HCT116 (cell line): ENCODE data around the gene VEPH1. TPM values are rescaled to one million over a fixed set of nuclear protein-coding genes. Genes with fewer than 3 reads are reported as not detected.
"Not testable (repeated sequence)": the region's sequence is repeated elsewhere in the genome, so short reads cannot be mapped to it uniquely, and the experiment has no call there.

ENCODE experiments used
- ATAC-seq: fragments of 200-7000 bp; cut with Tn5 transposase; 2 replicates; pipeline ENCODE4 v1.9.1; 2020; ENCODE audit warnings: mild to moderate bottlenecking, moderate library complexity
- BruUV-seq: library from RNA; stranded (reverse); fragments of 400-500 nt; replicated peaks from 2 replicates; lab custom pipeline; 2021; lab: Mats Ljungman, UMichigan
- CTCF ChIA-PET: fragments of 300-600 bp; sonication (Branson Sonifier 250); formaldehyde crosslinking; loops from one replicate; lab custom pipeline; 2021; ENCODE audit warnings: antibody characterized with exemption; lab: Charles Lee
- POLR2A ChIA-PET: fragments of 300-600, 350-600 bp; sonication (Branson Sonifier 250); formaldehyde crosslinking; loops from one replicate; lab custom pipeline; 2021; ENCODE audit warnings: antibody characterized with exemption; lab: Charles Lee
- RAD21 ChIA-PET, 2 experiments: fragments of 300-600 bp; sonication (Branson Sonifier 250); formaldehyde crosslinking; loops; one replicate each; lab custom pipeline; 2023; ENCODE audit warnings: low total read pairs in 2 of 2; ENCODE audit not compliant: uncharacterized antibody in 2 of 2, unreplicated experiment in 2 of 2, low non-redundant PET in 1 of 2; lab: Charles Lee
- DNase-seq: peaks from one replicate; pipeline ENCODE4 v3.0.0-alpha.2; 2010; ENCODE audit warnings: low read depth, low spot score
- H2AFZ ChIP-seq: fragments of 200-600 bp; shearing (Covaris generic), sonication (generic); 2 replicates; pipeline ENCODE4 v1.6.1; 2017; ENCODE audit warnings: low read depth, mixed run types, mixed read lengths, antibody characterized with exemption, low read length; ENCODE audit not compliant: poor library complexity, severe bottlenecking
- H3K27ac ChIP-seq: 2 replicates; pipeline ENCODE4 v1.5.1; 2012; ENCODE audit warnings: low read depth, low read length
- H3K27me3 ChIP-seq: fragments of 200-600 bp; sonication (generic); 2 replicates; pipeline ENCODE4 v1.6.1; 2016; ENCODE audit warnings: mixed run types, low read length, mixed read lengths; ENCODE audit not compliant: insufficient read depth
- H3K36me3 ChIP-seq, 2 experiments: fragments of 200-500 bp in 1 of 2; fragments of 200-600 bp in 1 of 2; sonication (Bioruptor generic) in 1 of 2; sonication (generic) in 1 of 2; 2 replicates each; pipeline versions ENCODE4 v1.5.1 to v1.6.1; 2014 to 2016; ENCODE audit warnings: low read length in 2 of 2, inconsistent platforms in 1 of 2, mixed read lengths in 1 of 2, mixed run types in 1 of 2; ENCODE audit not compliant: insufficient read depth in 2 of 2, control insufficient read depth in 1 of 2
- H3K4me1 ChIP-seq, 2 experiments: fragments of 200-600 bp in 1 of 2; sonication (generic) in 1 of 2; 2 replicates each; pipeline versions ENCODE4 v1.5.1 to v1.6.1; 2012 to 2017; ENCODE audit warnings: low read length in 2 of 2, inconsistent platforms in 1 of 2, mild to moderate bottlenecking in 1 of 2, mixed read lengths in 1 of 2, mixed run types in 1 of 2, moderate library complexity in 1 of 2; ENCODE audit not compliant: insufficient read depth in 2 of 2, control insufficient read depth in 1 of 2
- H3K4me2 ChIP-seq: fragments of 200-600 bp; sonication (generic); 2 replicates; pipeline ENCODE4 v1.6.1; 2017; ENCODE audit warnings: mixed run types, low read length, mixed read lengths
- H3K4me3 ChIP-seq, 2 experiments: fragments of 200-600 bp in 1 of 2; sonication (generic) in 1 of 2; replicated peaks in 1 of 2; 2 replicates each; pipeline ENCODE4 v1.5.1; 2011 to 2016; ENCODE audit warnings: low read length in 2 of 2, control low read depth in 1 of 2, low read depth in 1 of 2, mild to moderate bottlenecking in 1 of 2, mixed read lengths in 1 of 2, mixed run types in 1 of 2
- H3K79me2 ChIP-seq: fragments of 200-600 bp; sonication (generic); 2 replicates; pipeline ENCODE4 v1.6.1; 2017; ENCODE audit warnings: mild to moderate bottlenecking, mixed run types, low read length, moderate library complexity, mixed read lengths; ENCODE audit not compliant: insufficient read depth
- H3K9ac ChIP-seq: fragments of 200-600 bp; sonication (generic); 2 replicates; pipeline ENCODE4 v1.6.1; 2016; ENCODE audit warnings: low read length, mixed read lengths
- H3K9me2 ChIP-seq: fragments of 200-600 bp; sonication (generic), shearing (Covaris generic); 2 replicates; pipeline ENCODE4 v1.6.1; 2017; ENCODE audit warnings: mixed run types, mild to moderate bottlenecking, moderate library complexity; ENCODE audit not compliant: insufficient read depth
- H3K9me3 ChIP-seq, 2 experiments: fragments of 200-500 bp in 1 of 2; fragments of 200-600 bp in 1 of 2; sonication (Bioruptor generic) in 1 of 2; sonication (generic) in 1 of 2; 2 replicates each; pipeline ENCODE4 v1.6.1; 2014 to 2017; ENCODE audit warnings: low read length in 2 of 2, mixed read lengths in 2 of 2, inconsistent platforms in 1 of 2, low read depth in 1 of 2, mild to moderate bottlenecking in 1 of 2, mixed run types in 1 of 2, moderate library complexity in 1 of 2; ENCODE audit not compliant: control insufficient read depth in 1 of 2, insufficient read depth in 1 of 2
- H4K20me1 ChIP-seq: fragments of 200-600 bp; sonication (generic), shearing (Covaris generic); 2 replicates; pipeline ENCODE4 v1.6.1; 2017; ENCODE audit warnings: mixed run types, mild to moderate bottlenecking, moderate library complexity; ENCODE audit not compliant: insufficient read depth
- CBX3 ChIP-seq: IDR thresholded peaks from 2 replicates; pipeline ENCODE4 v1.6.1; 2012; ENCODE audit warnings: low read depth
- CEBPB ChIP-seq: IDR thresholded peaks from 2 replicates; pipeline ENCODE4 v1.6.1; 2012; ENCODE audit warnings: low read depth
- EGR1 ChIP-seq: IDR thresholded peaks from 2 replicates; pipeline ENCODE4 v1.6.1; 2012; ENCODE audit warnings: low read depth
- ELF1 ChIP-seq: IDR thresholded peaks from 2 replicates; pipeline ENCODE4 v1.6.1; 2012; ENCODE audit warnings: low read depth, borderline replicate concordance
- FOSL1 ChIP-seq: IDR thresholded peaks from 2 replicates; pipeline ENCODE4 v1.6.1; 2012; ENCODE audit warnings: low read depth
- POLR2AphosphoS5 ChIP-seq: IDR thresholded peaks from 2 replicates; pipeline ENCODE4 v1.6.1; 2011; ENCODE audit warnings: mild to moderate bottlenecking, low read depth, low read length, moderate library complexity
- ZFX ChIP-seq: fragments of 450-650 bp; IDR thresholded peaks from 2 replicates; pipeline ENCODE4 v1.6.1; 2017
- intact Hi-C: fragments of 100-400 bp; cut with micrococcal nuclease; formaldehyde crosslinking; loops from 2 replicates; pipeline ENCODE4 v1.10.0; 2022
- total RNA-seq: library from RNA; stranded (reverse); gene quantifications from one replicate; pipeline ENCODE4 v1.2.1, GENCODE V29; 2021; ENCODE audit not compliant: unreplicated experiment
- TF ChIP-seq, protein P1 (sequence below): IDR thresholded peaks from 2 replicates; pipeline ENCODE4 v1.6.1; 2011; ENCODE audit warnings: mild to moderate bottlenecking, low read length, moderate library complexity; ENCODE audit not compliant: insufficient replicate concordance; ENCODE audit errors: extremely low read depth
- TF ChIP-seq, protein P2 (sequence below): IDR thresholded peaks from 2 replicates; pipeline ENCODE4 v1.6.1; 2012

Gene VEPH1
- total RNA-seq, 1 experiment from 2014 or later = 4.9 TPM

DNA sequence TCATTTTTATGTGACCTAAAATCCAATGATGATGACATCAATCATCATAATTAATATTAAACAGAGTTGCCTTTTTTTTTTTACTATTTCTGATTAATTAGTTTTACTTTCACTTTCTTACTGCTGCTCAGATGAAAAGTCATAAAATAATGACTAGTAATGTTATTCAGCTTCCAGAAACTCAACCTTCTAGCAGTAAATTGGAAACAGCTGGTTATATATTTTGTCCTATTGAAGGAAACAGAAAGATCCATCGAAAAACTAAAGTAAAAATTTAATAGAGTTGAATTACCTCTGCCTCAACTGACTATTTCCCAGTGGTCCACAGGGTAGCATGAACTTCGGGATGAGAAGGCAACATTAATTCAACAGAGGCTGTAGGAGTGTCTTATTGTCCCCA lies 173.7 kb downstream of the VEPH1 start (continued):
- TF ChIP-seq, protein P1, sequence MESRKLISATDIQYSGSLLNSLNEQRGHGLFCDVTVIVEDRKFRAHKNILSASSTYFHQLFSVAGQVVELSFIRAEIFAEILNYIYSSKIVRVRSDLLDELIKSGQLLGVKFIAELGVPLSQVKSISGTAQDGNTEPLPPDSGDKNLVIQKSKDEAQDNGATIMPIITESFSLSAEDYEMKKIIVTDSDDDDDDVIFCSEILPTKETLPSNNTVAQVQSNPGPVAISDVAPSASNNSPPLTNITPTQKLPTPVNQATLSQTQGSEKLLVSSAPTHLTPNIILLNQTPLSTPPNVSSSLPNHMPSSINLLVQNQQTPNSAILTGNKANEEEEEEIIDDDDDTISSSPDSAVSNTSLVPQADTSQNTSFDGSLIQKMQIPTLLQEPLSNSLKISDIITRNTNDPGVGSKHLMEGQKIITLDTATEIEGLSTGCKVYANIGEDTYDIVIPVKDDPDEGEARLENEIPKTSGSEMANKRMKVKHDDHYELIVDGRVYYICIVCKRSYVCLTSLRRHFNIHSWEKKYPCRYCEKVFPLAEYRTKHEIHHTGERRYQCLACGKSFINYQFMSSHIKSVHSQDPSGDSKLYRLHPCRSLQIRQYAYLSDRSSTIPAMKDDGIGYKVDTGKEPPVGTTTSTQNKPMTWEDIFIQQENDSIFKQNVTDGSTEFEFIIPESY = no peak

DNA sequence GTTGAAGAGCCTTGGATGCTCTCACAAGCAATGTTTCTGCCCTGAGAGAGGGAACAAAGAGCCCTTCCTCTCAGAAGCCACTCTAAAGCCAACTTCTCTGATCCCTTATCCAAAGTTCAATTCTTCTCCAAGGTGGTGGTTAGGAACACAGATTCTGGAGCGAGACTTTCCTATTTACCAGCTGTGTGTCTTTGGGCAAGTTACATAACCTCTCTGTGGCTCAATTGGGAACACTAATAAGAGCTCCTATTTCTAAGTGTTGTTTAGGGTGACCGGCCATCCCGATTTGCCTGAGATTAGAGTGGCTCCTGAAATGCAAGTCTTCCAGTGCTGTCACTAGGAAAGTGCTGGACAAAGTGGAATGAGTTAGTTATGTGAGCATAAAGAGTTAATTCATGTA lies 175.4 kb downstream of the VEPH1 start:
- ChIA-PET CTCF (no interaction called here), RAD21 (no interaction called here), POLR2A (no interaction called here)
- intact Hi-C loops = no loop called here
- Histone ChIP-seq H3K27ac (no peak overlapping the region), H3K27me3 (no peaks in the 10 kb centered on the region), H3K79me2 (no peaks in the 10 kb centered on the region), H2AFZ (no peak overlapping the region), H3K4me1 (no peaks in the 10 kb centered on the region), H3K4me2 (no peak overlapping the region), H3K36me3 (no peaks in the 10 kb centered on the region), H3K9me3 (no peaks in the 10 kb centered on the region), H4K20me1 (no peaks in the 10 kb centered on the region), H3K9ac (no peak overlapping the region), H3K4me3 (no peak overlapping the region), H3K9me2 (no peaks in the 10 kb centered on the region)
- no TSS peak for BruUV-seq
- DNase-seq = no peak
- ATAC-seq = no peak
- TF ChIP-seq CEBPB = no peak

DNA sequence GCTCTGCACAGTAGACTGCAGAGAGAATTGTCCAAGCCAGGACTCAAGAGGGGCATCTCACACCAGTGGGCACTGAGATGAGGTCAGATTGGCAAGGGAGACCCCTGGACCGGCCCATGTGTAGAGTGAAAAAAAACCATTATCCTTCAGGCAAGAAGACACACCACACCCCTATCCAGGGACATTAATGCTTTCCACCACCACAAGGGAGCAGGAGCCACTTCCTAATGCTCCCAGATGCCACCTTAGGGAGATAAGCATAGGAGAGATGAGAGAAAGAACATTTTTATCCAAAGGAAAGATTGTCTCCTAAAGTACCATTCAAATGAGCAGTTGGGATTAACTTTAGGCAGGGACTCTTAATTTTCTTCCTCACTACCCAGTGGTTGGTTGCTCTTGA lies 176.2 kb downstream of the VEPH1 start:
- H3K79me2 ChIP-seq = no peaks in the 10 kb centered on the region
- H3K9me3 ChIP-seq = no peaks in the 10 kb centered on the region
- POLR2A ChIA-PET = no interaction called here
- H3K4me3 ChIP-seq = no peak overlapping the region
- no peaks in the 10 kb centered on the region for H4K20me1 ChIP-seq
- TF ChIP-seq CBX3 = no peak
- no peak for TF ChIP-seq EGR1
- no peak for TF ChIP-seq CEBPB
- TF ChIP-seq FOSL1 = no peak
- no peak for TF ChIP-seq ZFX
- TF ChIP-seq POLR2AphosphoS5 = no peak
- TF ChIP-seq, protein P2, sequence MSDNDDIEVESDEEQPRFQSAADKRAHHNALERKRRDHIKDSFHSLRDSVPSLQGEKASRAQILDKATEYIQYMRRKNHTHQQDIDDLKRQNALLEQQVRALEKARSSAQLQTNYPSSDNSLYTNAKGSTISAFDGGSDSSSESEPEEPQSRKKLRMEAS = no peak
- no peak for TF ChIP-seq ELF1
- TF ChIP-seq, all 23 proteins: peak for 0
- no peaks in the 10 kb centered on the region for H3K4me1 ChIP-seq
- H3K27ac ChIP-seq = no peak overlapping the region
- no peak overlapping the region for H3K9ac ChIP-seq
- intact Hi-C loops = no loop called here
- H3K4me2 ChIP-seq = no peak overlapping the region
- no peaks in the 10 kb centered on the region for H3K36me3 ChIP-seq
- ChIA-PET CTCF (no interaction called here), RAD21 (no interaction called here)
- H3K27me3 ChIP-seq = no peaks in the 10 kb centered on the region
- no peaks in the 10 kb centered on the region for H3K9me2 ChIP-seq
- DNase-seq (no peak), ATAC-seq (no peak)
- no peak overlapping the region for H2AFZ ChIP-seq
- no TSS peak for BruUV-seq

DNA sequence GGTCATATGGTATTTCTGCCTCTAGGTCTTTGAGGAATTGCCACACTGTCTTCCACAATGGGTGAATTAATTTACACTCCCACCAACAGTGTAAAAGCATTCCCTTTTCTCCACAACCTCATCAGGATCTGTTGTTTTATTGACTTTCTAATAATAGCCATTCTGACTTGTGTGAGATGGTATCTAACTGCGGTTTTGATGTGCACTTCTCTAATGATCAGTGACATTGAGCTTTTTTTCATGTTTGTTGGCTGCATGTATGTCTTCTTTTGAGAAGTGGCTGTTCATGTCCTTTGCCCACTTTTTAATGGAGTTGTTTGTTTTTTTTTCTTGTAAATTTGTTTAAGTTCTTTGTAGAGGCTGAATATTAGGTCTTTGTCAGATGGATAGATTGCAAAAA lies 178.3 kb downstream of the VEPH1 start:
- H4K20me1 ChIP-seq, H3K4me2 ChIP-seq, H3K9me3 ChIP-seq, H3K27ac ChIP-seq, H3K9me2 ChIP-seq, DNase-seq, H3K4me3 ChIP-seq, H3K36me3 ChIP-seq, H3K4me1 ChIP-seq, H3K79me2 ChIP-seq, intact Hi-C loops, H2AFZ ChIP-seq, H3K9ac ChIP-seq, BruUV-seq, CTCF ChIA-PET, ATAC-seq, H3K27me3 ChIP-seq, POLR2A ChIA-PET, RAD21 ChIA-PET: not testable (repeated sequence)
